Activated CD4-positive, alpha-beta T cell treated with anti-CD3 and anti-CD28 coated beads, Interleukin-2, Interleukin-6, amounts not matched to agents 100 ng/mL and 50 ng/mL, durations not matched to agents 16 hours and 8 hours (primary cell): Measurements from ENCODE around the gene BFSP2.

ENCODE experiments used
- DNase-seq: peaks from one replicate; pipeline ENCODE4 v3.0.0-alpha.2; 2020

Gene BFSP2

DNA sequence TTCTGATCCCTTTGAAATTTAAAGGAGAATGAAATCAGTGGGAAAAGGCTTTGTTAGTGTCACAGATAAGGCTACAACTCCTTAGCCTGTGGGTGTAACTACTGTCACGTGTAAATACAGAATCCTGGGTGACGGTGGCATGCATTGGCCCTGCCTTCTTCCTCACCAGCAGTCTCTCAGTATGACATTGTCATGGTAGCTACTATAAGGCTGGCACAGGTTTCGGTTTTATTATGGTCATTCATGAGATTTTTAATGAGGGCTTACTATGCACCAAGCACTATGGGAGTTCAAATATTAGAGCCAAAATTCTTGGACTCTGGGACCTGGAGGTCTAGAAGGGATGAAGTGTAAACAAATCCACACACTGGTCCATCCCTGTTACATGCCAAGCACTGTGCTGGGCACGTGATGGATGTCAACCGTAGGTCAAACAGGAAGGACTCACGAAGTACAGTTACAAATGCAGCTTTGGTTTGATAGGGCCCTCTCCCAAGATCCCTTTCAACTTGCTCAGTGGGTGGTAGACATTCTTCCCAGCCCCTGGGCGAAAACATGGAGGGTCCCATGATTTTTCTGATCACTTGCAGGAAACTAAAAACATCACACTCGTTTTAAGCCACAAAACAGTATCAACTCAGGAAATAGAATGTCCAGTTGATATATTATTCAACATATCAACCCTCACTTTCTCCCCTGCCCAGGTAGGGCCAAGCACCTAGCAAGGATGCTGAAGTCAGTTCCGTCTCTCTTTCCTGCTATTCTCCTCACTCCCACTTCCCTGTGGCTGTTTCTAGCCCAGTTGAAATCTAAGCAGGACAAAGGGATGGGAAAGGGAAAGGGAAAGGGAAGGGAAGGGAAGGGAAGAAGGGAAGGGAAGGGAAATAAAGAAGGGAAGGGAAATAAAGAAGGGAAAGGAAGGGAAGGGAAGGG, 25.3 kb downstream of the BFSP2 start:
- DNase-seq, result no peak

DNA sequence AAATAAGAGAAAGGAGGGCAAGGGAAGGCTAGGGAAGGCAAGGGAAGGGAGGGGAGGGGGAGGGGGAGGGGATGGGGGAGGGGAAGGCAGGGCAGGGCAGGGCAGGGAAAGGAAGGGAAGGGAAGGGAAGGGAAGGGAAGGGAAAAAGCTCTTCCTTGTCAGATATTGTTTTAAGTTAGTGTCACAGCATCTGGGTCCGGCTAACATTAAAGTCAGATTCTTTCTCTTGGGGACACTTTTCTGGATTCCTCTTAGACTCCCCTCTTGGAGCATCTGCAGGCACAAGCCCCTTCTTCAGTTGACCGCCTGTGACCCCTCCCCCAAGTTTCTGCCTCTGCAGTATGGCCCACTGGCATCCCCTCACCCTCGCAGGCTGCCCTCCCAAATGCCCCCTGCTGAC, 26.0 kb downstream of the BFSP2 start:
- DNase-seq, result no peak

- no peak for DNase-seq
Measured at GRCh38 chr3:133426721-133427120, 26.9 kb downstream of the BFSP2 start.

DNA sequence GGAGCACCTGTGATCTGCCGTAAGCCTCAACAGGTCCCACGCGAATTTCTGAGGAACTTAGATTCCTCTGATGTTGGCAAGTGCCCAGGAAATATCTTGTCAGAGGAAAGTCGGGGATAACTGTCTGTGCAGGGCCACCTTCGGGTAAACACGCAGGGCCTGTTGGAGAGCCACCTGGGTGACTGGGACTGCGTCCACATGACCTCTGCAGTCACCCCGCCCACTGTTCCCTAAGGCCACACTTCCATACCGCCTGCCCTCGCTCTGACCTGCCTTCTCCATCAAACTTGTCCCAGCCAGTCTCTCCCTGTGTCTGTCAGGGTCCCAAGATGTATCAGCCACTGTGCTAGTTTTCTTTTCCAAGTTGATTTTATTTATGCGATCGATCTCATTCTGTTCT, 28.7 kb downstream of the BFSP2 start:
- DNase-seq, result no peak

DNA sequence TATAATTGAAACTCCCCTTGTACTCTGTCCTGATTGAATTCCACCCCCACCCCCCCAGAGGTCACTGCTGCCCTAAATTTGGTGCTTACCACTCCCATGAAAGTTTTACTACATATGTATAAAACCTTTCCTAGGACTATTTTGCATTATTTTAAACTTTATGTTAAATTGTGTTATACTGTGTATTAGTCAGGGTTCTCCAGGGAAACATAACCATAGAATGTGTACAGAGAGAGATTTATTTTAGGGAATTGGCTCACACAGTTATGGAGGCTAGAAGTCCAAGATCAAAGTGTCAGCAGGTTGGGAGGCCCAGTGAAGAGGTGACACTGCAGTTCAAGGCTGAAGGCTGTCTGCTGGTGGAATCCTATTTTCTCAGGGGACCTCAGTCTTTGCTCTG, 29.2 kb downstream of the BFSP2 start:
- no peak for DNase-seq

- no peak for DNase-seq
Measured at GRCh38 chr3:133439563-133439962, 39.7 kb downstream of the BFSP2 start.

GRCh38 chr3:133440652-133441051, 40.8 kb downstream of the BFSP2 start:
- DNase-seq, result no peak

DNA sequence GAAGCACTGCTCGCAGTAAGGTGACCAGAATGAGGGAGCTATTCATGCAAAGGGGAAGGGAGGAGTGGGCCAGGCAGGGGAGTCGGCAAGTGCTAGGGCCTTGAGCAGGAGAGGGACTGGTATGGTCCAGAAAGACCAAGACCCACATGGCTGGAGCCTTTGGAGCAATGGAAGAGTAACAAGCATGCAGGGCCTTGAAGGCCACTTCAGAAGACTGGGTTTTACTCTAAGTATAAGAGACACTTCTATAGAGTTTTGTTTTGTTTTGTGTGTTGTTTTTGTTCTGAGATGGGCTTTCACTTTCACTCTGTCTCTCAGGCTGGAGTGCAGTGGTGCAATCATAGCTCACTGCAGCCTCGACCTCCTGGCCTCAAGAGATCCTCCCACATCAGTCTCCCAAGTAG, 42.0 kb downstream of the BFSP2 start:
- peak; percentile 61 for DNase-seq

GRCh38 chr3:133442518-133442917, 42.7 kb downstream of the BFSP2 start:
- DNase-seq, result peak; percentile 75

- DNase-seq, result peak; percentile 51
Measured at GRCh38 chr3:133443649-133444422, 44.0 kb downstream of the BFSP2 start.

DNA sequence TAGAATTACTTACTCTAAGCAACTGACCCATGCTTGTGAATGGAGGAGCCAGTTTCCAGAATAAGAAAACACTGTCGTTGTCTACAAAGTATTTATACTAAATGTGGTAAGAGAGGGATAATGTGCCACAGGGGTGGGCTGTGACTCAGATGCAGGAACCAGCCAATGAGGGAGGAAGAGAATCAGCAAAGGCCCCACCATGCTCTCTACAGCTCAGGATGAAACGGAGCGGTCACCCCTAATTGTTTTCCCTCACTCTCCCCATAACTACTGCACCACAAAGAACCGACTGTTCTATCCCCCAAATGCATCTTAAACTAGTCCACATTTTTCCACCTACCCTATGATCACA, 44.5 kb downstream of the BFSP2 start:
- DNase-seq, result no peak

- no peak for DNase-seq
Measured at GRCh38 chr3:133445108-133445507, 45.3 kb downstream of the BFSP2 start.

GRCh38 chr3:133447750-133448477, 48.1 kb downstream of the BFSP2 start:
- no peak for DNase-seq

DNA sequence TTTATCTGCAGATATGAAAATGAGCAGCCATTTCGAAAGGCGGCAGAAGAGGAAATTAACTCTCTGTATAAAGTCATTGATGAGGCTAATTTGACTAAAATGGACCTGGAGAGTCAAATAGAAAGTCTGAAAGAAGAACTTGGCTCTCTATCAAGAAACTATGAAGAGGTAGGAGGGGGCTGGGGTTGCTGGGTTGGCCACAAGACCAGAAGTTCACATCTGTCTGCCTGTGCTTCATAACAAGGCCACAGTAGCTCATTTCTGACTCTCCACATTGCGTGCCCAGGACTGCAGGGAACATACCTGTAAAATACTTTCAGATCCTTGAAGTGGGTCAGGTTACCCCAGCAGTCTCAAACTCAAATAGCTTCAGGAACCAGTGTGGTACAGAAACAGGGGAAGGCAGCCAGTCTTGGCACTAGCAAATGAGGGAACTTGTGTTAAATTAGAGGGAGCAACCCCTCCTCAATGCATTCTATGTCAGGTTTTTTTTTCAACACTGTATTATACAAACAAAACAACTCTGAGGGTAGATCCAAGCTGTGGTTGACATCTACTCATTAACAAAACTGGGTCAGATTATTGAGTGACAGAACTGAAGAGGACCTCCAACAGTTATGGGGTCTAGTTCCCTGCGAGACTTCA, 48.7 kb downstream of the BFSP2 start:
- DNase-seq, result peak; percentile 87

GRCh38 chr3:133451309-133451708, 51.5 kb downstream of the BFSP2 start:
- DNase-seq, result no peak

- no peak for DNase-seq
Measured at GRCh38 chr3:133452641-133453319, 52.9 kb downstream of the BFSP2 start.

DNA sequence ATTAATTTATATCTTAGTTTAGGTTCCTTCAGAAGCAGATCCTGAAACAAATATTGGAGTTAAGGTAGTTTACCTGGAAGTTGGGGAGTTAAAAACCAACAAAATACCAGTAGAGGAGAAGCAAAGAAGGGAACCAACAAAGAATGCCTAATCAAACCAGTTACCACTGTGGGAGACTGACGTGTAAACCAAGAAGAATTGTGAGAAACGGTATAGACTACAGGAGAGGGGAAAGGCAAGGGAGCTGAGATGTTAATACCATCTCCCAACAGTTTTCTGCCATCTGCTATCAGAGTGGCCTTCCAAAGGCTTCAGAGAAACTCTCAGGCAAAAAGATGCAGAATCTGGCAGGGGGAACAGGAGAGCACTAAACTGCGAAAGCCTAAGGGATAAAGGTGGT, 53.5 kb downstream of the BFSP2 start:
- DNase-seq, result no peak

DNA sequence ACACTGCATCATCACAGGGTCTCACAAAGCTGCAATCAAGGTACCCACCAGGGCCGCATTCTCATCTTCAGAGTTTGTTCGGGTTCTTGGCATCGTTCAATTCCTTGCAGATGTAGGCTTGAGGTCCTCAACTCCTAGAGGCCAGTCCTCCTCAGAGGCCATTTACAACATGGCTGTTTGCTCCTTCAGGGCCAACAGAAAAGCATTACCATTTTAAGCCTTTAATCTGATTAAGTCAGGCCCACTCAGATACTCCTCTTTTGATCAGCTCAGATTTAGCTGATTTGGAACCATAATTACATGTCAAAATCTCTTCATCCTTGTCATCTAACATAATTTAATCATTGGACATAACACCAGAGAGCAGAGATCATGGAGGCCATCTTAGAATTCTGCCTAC, 55.4 kb downstream of the BFSP2 start:
- DNase-seq, result no peak

DNA sequence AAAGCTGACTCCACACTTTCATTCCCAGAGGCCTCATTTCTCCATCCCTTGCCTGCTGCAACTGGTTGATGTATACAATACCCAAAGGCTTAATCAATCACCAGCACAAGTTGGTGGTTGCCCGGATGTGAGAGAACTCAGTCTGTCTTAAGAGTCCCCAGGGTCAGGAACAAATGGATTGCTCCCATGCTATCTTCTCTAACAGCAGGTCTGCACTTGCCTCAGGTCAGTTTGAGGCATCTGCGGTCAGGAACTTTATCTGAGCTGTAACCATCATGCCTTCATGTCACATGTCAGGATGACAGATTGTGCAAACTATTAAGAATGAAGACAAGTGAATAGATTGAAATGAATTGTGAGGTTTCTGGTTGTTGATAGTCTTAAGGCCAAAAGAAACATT, 56.1 kb downstream of the BFSP2 start:
- DNase-seq, result no peak

DNA sequence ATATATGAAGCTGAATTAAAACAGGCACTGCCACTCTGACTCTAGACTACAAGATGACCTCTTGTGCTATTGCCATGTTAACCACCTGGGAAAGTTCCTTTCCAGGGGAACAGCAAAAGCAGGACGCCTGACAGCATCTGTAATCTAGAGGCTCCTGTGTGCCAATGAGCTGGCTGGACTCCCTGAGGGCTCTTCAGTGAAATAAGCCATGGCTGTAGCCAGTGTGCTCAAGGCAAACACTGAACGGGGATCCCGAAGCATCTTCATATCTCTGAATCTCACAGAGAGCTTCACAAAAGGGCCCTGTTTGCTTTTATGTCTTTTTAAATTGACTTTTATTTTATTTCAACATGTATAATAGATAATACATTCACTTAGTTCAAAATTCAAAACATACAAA, 57.2 kb downstream of the BFSP2 start:
- DNase-seq, result no peak

DNA sequence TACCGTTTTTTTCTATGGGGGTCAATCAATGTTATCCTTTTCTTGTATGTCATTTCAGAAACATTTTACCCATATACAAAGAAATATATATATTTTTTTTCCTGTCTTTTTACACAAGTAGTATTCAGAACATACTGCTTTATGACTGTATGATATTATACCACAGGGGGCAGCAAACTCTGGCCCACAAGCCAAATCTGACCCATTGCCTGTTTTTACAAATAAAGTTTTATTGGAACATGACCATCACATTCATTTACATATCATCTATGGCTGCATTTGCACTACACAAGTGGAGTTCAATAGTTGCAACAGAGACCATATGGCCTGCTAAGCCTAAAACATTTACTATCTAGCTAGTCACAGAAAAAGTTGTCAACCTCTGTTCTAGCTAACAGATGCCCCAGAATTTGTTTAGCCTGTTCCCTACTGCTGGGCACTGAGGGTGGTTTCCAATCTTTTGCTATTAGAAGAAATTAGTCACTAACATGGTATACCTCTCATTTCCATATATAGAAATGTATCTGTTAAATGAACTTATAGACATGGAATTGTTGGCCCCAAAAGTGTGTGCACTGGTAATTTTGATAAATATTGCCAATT, 57.7 kb downstream of the BFSP2 start:
- DNase-seq, result no peak

DNA sequence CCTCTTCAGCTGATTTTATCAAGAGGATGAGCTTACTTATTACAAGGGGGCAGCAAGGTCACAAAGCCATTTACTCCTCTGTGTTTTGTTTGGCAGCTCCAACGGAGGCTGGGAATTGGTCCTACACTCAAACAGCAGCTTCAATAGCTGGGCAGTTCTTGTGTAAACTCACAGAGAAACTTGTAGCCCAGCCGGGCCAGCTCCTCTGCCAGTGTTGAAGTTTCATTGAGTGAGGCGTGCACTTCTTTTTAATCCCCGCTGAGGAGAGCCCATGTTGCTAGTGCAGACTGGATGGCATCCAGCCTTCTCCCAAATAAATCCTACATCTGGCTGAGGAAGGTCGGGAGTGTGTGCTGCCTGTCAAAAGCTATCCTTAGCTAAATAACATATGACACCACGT, 59.5 kb downstream of the BFSP2 start:
- no peak for DNase-seq
